AG20443 (cell line): ENCODE measurements around the gene PSMD1.
"Not testable (repeated sequence)": the region's sequence is repeated elsewhere in the genome, so short reads cannot be mapped to it uniquely, and the experiment has no call there.

ENCODE experiments used
- DNase-seq: peaks from one replicate; pipeline ENCODE4 v3.0.0; 2012; ENCODE audit warnings: low spot score, mixed read lengths

PSMD1 gene

GRCh38 chr2:231185050-231185725 lies 128.5 kb downstream of the PSMD1 start:
- no peak for DNase-seq

GRCh38 chr2:231185886-231186285 lies 129.2 kb downstream of the PSMD1 start:
- DNase-seq, result no peak

- DNase-seq, result no peak
These were observed 129.7 kb downstream of the PSMD1 start for GRCh38 chr2:231186325-231186724.

- peak; percentile 43 for DNase-seq
These were observed 131.3 kb downstream of the PSMD1 start for GRCh38 chr2:231187736-231188505.

- no peak for DNase-seq
These were observed 132.0 kb downstream of the PSMD1 start for GRCh38 chr2:231188506-231189170.

- no peak for DNase-seq
These were observed 132.5 kb downstream of the PSMD1 start for GRCh38 chr2:231189171-231189530.

GRCh38 chr2:231189571-231190495 lies 133.2 kb downstream of the PSMD1 start:
- DNase-seq, result peak; percentile 76

GRCh38 chr2:231190531-231191197 lies 134.0 kb downstream of the PSMD1 start:
- peak; percentile 68 for DNase-seq

- peak; percentile 88 for DNase-seq
These were observed 135.5 kb downstream of the PSMD1 start for GRCh38 chr2:231191896-231192872.

GRCh38 chr2:231193216-231193615 lies 136.5 kb downstream of the PSMD1 start:
- no peak for DNase-seq

- DNase-seq, result no peak
These were observed 139.9 kb downstream of the PSMD1 start for GRCh38 chr2:231196592-231196991.

- not testable (repeated sequence) for DNase-seq
These were observed 140.5 kb downstream of the PSMD1 start for GRCh38 chr2:231197196-231197595.

GRCh38 chr2:231197706-231198290 lies 141.1 kb downstream of the PSMD1 start:
- no peak for DNase-seq

GRCh38 chr2:231198291-231199173 lies 141.9 kb downstream of the PSMD1 start, which contains the start of gene ARMC9:
Gene ARMC9 (plus strand): TSS chr2:231198631. CDS start chr2:231206239, 7,608 bp downstream.
- peak; percentile 96 for DNase-seq

- DNase-seq, result peak; percentile 34
These were observed 142.6 kb downstream of the PSMD1 start for GRCh38 chr2:231199219-231199618.

GRCh38 chr2:231200805-231201474 lies 144.3 kb downstream of the PSMD1 start:
- DNase-seq, result peak; percentile 58

GRCh38 chr2:231201475-231201814 lies 144.8 kb downstream of the PSMD1 start:
- no peak for DNase-seq

GRCh38 chr2:231203087-231203486 lies 146.4 kb downstream of the PSMD1 start:
- DNase-seq, result no peak
